VCaP (cell line): Measurements from ENCODE around the gene HDLBP.
"Not testable (repeated sequence)": the region's sequence is repeated elsewhere in the genome, so short reads cannot be mapped to it uniquely, and the experiment has no call there.

ENCODE experiments used
- H3K27ac ChIP-seq: fragments of 450-650 bp; 2 replicates; pipeline ENCODE4 v1.5.1; 2017
- TF ChIP-seq, protein P1 (sequence below): fragments of 450-650 bp; conservative IDR thresholded peaks from 2 replicates; pipeline ENCODE4 v1.5.1; 2017; ENCODE audit warnings: mild to moderate bottlenecking, moderate library complexity

Gene HDLBP

GRCh38 chr2:241302759-241303651 lies 12.5 kb downstream of the HDLBP start:
- TF ChIP-seq, protein P1, sequence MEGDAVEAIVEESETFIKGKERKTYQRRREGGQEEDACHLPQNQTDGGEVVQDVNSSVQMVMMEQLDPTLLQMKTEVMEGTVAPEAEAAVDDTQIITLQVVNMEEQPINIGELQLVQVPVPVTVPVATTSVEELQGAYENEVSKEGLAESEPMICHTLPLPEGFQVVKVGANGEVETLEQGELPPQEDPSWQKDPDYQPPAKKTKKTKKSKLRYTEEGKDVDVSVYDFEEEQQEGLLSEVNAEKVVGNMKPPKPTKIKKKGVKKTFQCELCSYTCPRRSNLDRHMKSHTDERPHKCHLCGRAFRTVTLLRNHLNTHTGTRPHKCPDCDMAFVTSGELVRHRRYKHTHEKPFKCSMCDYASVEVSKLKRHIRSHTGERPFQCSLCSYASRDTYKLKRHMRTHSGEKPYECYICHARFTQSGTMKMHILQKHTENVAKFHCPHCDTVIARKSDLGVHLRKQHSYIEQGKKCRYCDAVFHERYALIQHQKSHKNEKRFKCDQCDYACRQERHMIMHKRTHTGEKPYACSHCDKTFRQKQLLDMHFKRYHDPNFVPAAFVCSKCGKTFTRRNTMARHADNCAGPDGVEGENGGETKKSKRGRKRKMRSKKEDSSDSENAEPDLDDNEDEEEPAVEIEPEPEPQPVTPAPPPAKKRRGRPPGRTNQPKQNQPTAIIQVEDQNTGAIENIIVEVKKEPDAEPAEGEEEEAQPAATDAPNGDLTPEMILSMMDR, result no peak
- H3K27ac ChIP-seq, result peak overlapping the region; percentile 13; the same call in 1 of the 2 replicates

DNA sequence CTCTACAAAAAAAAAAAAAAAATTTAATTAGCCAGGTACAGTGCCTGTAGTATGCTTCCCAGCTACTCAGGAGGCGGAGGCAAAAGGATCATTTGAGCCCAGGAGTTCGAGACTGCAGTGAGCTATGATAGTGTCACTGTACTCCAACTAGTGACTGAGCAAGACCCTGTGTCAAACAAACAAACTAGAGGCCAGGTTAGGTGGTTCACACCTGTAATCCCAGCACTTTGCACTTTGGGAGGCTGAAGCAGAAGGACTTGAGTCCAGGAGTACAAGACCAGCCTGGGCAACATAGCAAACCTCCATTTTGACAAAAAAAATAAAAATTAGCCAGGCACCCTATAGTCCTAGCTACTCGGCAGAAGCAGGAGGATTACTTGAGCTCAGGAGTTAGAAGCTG lies 13.4 kb downstream of the HDLBP start:
- 0 out of 2 replicates have a peak overlapping the region, but pooled peaks have one; percentile 13 for H3K27ac ChIP-seq
- TF ChIP-seq, protein P1, result no peak

- TF ChIP-seq, protein P1, result no peak
Observed at GRCh38 chr2:241300000-241300399, 15.5 kb downstream of the HDLBP start.

GRCh38 chr2:241298673-241299072 lies 16.8 kb downstream of the HDLBP start:
- TF ChIP-seq, protein P1, result no peak
- H3K27ac ChIP-seq, result peak overlapping the region; percentile 3

More at GRCh38 chr2:241300000-241300399, 15.5 kb downstream of the HDLBP start:
- no peak overlapping the region for H3K27ac ChIP-seq

GRCh38 chr2:241296767-241297166 lies 18.7 kb downstream of the HDLBP start:
- TF ChIP-seq, protein P1, result no peak
- H3K27ac ChIP-seq, result no peak overlapping the region

DNA sequence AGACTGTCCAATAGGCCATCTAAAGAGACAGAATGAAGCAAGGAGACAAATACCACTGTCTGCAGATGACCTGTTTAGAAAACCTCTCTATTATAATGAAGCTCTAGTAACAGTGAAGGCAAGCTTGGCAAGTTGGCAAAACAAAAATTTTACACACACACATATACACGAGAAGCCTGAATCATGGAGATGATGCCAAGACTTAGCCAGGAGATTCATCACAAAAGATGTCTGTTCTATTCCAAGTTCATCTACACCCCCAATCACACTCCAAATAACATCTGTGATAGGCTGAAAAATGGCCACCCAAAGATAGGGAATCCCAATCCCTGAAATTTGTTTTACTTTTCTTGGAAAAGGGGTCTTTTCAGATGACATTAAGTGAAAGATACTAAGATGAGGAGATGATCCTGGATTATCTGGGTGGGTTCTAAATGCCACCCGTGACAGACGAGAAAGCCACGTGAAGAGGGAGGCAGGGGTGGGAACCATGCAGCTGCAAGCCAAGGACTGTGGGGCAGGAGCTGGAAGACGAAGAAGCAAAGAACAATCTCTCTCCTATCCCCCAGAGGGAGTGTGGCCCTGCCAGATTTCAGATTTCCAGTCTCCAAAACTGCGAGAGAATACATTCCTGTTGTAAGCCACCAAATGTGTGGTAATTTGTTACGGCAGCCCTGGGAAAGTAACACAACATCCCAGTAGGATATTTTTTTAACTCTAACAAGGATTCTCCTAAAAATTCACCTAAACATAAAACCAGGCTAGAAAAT lies 20.0 kb downstream of the HDLBP start:
- H3K27ac ChIP-seq, result no peak overlapping the region

GRCh38 chr2:241293378-241293797 lies 22.1 kb downstream of the HDLBP start:
- H3K27ac ChIP-seq, result not testable (repeated sequence)

More for the DNA sequence above, 20.0 kb downstream of the HDLBP start:
- TF ChIP-seq, protein P1, result no peak
